ENCODE data around the gene ERBB3. TPM values are rescaled to one million over a fixed set of nuclear protein-coding genes. Genes with fewer than 3 reads are reported as not detected.

The ERBB3 gene
- polyA plus RNA-seq, 1 donor, result 111 TPM

GRCh38 chr12:56078427-56078826 is 1.5 kb upstream of the ERBB3 start:
- DNase-seq, result no peak

DNA sequence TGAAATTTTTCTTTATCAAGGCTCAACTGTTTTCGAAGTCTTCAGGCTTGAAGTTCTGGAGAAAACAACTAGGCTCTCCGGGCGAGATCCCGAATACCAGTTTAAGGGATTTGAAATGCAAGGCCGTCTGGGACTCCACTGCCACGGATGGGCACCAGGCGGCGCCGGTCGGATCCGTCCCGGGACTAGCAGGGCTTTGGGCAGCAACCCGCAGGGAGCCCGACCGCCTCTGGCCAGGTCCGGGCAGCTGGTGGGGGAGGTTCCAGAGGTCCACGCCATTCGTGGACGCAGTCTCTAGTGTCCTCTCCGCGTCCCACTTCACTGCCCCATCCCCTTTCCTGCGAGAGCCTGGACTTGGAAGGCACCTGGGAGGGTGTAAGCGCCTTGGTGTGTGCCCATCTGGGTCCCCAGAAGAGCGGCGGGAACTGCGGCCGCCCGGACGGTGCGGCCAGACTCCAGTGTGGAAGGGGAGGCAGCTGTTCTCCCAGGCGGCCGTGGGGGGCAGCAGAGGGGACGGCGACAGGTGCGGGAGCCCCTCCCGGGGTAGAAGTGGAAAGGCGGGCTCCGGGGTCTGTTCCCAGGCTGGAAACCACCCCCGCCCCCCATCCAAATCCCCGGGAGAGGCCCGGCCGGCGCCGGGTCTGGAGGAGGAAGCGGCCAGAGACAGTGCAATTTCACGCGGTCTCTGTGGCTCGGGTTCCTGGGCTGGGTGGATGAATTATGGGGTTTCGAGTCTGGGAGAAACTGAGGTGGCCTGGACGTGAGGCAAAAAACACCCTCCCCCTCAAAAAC is 838 bp upstream of the ERBB3 start:
- DNase-seq, result peak; percentile 79

DNA sequence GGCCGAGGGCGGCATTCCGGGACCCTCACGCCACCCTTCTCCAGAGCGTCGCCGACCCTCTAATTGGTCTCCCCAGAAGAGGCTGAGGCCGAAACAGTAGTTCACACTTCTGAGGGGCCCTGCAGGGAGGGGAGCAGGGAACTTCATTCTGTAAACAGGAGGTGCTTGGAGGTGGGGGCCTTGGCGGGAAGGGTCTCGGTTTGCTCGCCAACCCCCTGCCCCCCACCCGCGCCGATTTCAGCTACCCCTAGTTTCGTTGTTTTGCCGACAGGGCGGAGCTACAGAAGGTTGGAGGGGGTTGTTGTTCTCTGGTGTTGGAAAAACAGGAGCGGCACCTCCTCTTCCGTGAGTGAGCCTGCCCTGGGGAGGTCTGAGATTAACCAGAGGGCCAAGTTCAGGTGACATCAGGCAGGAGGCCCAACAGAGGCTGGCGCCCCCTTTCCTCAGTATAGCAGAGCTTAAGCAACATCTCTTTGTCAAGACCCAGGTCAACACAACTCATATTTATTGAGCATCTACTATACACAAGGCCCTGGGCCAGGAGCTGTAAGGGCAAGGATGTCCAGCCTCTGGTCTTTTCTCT is 682 bp downstream of the ERBB3 start:
- DNase-seq, result no peak

GRCh38 chr12:56081393-56082347 is 1.7 kb downstream of the ERBB3 start:
- no peak for DNase-seq

- DNase-seq, result no peak
These were observed 2.4 kb downstream of the ERBB3 start for GRCh38 chr12:56082382-56082781.

- no peak for DNase-seq
These were observed 3.0 kb downstream of the ERBB3 start for GRCh38 chr12:56082967-56083366.

GRCh38 chr12:56084958-56085543 is 5.1 kb downstream of the ERBB3 start:
- no peak for DNase-seq

DNA sequence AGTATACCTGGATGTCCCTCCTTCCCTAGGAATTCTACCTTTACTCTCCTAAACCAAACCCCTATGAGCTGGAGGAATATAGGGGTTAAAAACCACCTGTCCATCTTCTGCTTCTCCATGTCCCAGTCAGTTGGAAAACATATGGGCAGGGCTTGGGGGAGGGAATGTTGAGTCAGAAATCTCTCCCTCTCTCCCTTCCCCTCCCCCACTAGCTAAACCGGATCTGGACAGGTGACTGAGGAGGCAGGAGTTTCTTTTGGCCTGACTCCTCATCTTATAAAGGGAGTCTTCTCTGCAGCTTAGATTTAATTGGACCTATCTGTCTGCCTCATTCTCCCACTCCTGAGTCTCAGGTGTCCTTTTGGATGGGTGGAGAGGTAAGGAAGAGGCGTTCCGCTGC is 6.1 kb downstream of the ERBB3 start:
- no peak for DNase-seq

DNA sequence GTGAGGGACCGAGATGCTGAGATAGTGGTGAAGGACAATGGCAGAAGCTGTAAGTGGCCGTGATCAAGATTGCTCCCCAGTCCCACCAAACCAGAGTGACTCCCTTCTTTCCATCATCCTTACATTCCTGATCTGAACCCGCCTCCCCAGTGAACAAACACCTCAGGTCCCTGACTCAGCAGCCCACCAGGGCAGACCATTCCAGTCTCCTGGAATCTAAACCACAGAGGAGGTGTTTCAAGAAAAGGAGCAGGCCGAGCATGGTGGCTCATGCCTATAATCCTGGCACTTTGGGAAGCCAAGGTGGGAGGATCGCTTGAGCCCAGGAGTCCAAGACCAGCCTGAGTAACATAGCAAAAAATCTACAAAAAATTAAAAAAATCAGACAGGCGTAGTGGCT is 6.6 kb downstream of the ERBB3 start:
- DNase-seq, result no peak

DNA sequence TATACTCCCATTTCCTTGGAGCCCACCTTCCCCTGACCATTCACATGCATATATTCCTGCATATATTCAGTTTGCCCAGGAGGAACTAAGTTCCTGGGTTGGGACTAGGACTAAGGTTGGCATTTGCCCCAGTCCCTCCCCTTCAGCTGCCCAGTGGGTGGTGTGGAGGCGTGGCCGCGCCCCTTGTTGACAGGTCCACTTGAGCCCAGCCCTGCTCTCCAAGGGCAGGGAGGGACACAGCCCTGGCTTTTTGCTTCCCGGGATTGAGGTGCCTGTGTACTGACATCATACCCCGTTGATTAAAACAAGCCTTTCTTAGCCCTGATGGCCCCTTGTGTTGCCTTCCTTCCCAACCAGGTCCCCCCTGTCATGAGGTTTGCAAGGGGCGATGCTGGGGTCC is 7.3 kb downstream of the ERBB3 start:
- DNase-seq, result no peak

GRCh38 chr12:56097738-56098137 is 17.8 kb downstream of the ERBB3 start:
- DNase-seq, result no peak

- DNase-seq, result no peak
These were observed 18.6 kb downstream of the ERBB3 start for GRCh38 chr12:56098592-56098991.

DNA sequence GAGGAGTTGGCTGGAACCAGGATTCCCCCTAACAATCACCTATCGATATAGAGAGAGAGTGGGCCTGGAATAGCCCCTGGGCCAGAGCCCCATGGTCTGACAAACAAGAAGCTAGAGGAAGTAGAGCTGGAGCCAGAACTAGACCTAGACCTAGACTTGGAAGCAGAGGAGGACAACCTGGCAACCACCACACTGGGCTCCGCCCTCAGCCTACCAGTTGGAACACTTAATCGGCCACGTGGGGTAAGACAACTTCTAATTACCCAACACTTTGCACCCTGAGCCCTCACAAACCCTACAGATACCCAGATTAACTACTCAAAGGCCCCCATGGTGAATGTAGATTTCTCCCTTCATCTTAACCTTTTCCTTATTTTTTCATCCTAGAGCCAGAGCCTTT is 19.8 kb downstream of the ERBB3 start:
- DNase-seq, result no peak

- no peak for DNase-seq
These were observed 21.1 kb downstream of the ERBB3 start for GRCh38 chr12:56101045-56101444.

GRCh38 chr12:56102683-56103065 is 22.7 kb downstream of the ERBB3 start:
- DNase-seq, result no peak

DNA sequence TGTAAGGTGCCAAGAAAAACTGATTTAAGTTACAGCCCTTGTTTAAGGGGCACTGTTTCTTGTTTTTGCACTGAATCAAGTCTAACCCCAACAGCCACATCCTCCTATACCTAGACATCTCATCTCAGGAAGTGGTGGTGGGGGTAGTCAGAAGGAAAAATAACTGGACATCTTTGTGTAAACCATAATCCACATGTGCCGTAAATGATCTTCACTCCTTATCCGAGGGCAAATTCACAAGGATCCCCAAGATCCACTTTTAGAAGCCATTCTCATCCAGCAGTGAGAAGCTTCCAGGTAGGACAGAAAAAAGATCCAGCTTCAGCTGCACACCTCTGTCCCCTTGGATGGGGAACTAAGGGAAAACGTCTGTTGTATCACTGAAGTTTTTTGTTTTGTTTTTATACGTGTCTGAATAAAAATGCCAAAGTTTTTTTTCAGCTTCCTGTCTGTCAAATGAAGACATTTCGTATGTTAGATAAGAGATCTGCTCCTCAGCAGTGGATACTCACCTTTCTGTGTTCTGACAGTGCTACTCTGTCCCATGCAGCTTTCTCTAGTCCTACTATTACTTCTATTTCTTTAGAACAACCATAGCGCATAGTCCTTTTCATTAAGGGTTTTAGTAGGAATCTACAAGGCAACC is 23.2 kb downstream of the ERBB3 start:
- DNase-seq, result no peak

- DNase-seq, result no peak
These were observed 23.8 kb downstream of the ERBB3 start for GRCh38 chr12:56103823-56104108.

DNA sequence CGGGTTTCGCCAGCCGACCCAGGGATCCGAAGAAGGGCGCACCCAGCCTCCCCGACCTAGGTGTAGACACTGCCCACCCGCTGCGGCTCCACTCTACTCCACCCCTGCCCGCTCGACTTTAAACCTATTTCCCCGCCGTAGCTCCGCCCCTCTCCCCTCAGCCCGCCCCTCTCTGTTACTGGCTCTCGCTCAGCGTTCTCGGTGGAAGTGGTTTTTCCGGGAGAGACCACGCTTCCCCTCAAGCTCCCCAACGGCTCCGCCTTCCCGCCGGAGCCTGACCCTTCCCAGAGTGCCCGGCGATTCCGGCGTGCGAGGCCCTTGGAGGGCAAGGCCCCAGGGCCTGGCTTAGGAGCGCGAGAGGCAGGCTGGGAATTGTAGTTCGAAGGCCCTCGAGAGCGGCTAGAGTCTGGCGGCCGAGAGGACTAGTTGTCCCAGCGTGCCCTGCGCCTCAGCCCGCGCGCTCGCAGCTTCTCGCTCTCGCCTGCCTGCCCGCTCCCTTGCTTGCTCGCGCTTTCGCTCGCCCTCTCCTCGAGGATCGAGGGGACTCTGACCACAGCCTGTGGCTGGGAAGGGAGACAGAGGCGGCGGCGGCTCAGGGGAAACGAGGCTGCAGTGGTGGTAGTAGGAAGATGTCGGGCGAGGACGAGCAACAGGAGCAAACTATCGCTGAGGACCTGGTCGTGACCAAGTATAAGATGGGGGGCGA is 24.3 kb downstream of the ERBB3 start, which contains the start of gene PA2G4:
TSS of gene PA2G4 (plus strand) at position 451 of the 706 bp plus-strand sequence. CDS start at position 630, 179 bp downstream.
- DNase-seq, result peak; percentile 99

DNA sequence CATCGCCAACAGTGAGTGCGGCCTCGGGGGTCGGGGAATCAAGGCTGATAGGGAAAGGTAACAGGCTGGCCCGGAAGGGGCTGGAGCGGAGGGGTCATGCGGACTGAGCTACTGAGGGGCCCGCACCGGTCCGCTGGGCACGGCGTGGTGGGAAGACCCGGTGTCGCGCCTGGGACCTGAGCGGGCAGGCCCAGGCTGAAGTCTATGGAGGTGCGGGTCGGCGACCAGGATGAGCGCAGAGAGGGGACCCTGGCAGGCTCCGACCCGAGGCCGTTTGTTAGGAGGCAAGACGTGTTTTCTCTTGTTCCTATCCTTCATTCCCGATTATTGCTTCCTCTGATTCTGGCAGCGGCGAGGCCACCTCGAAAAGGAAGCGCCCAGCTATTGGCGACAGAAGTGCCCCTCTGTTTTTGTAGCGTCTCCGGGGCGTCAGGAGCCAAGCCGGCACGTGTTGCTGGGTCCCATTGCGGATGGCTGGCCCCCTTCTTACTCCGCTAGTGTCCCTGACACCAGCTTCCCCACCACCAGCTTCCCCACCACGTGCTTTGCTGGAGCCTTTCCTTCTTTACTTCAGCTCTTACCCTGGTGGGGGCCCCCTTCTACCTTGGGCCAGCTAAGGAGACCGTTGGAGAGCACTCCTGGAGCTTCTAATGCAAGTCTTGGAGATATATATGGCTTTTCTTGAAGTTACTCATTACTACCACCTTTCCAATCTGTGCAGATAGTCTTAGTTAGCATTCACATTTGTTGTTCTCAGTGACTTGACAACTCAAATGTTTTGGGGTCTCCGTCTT is 25.0 kb downstream of the ERBB3 start:
- DNase-seq, result no peak

DNA sequence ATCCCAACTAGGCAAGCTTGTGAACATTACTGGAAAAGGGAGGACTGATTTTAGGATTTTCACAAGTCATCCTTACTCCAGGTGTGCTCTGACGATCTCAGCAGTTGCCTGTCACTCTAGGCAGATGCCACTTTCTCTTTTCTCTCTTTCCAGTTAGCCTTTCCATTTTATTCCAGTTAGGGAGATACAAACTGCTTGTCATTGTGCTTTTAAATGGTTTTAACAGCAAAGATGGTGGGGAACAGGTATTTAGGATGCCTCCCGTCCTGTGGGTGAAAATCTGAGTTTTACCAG is 25.6 kb downstream of the ERBB3 start:
- DNase-seq, result no peak

- DNase-seq, result no peak
These were observed 27.3 kb downstream of the ERBB3 start for GRCh38 chr12:56107242-56107641.

All from left kidney (tissue), 2 donors.